ENCODE results near the gene MSRB3.

- TF ChIP-seq POLR2AphosphoS5 (IDR thresholded peaks at IDR 0.05) (no peak), POLR2A (IDR thresholded peaks at IDR 0.05) (no peak), CTCF (IDR thresholded peaks at IDR 0.05) (no peak)
These were observed 32.8 kb downstream of the MSRB3 start for GRCh38 chr12:65311260-65311659.
